Bronchial epithelial cell (primary cell): ENCODE measurements around the gene HRH2. TPM values are rescaled to one million over a fixed set of nuclear protein-coding genes. Genes with fewer than 3 reads are reported as not detected.

ENCODE experiments used
- DNase-seq: peaks from one replicate; pipeline ENCODE4 v3.0.0-alpha.2; 2010; ENCODE audit warnings: low read depth
- FAIRE-seq: peaks from 2 replicates; lab custom pipeline; 2011; peaks lifted over from hg19 to GRCh38; lab: Jason Lieb, UNC
- H3K27me3 ChIP-seq: 2 replicates; pipeline ENCODE4 v1.5.1; 2011; ENCODE audit warnings: low read length; ENCODE audit not compliant: control insufficient read depth, insufficient read depth
- H3K36me3 ChIP-seq: 2 replicates; pipeline ENCODE4 v1.5.1; 2011; ENCODE audit warnings: low read length; ENCODE audit not compliant: control insufficient read depth, insufficient read depth
- H3K4me3 ChIP-seq: 2 replicates; pipeline ENCODE4 v1.5.1; 2011; ENCODE audit warnings: mild to moderate bottlenecking, low read depth, low read length, control low read depth
- CTCF ChIP-seq: IDR thresholded peaks from 2 replicates; pipeline ENCODE4 v1.5.1; 2011; ENCODE audit warnings: mild to moderate bottlenecking, moderate library complexity, low read length, control low read depth, inconsistent platforms; ENCODE audit not compliant: insufficient read depth, severe bottlenecking
- total RNA-seq: library from RNA; depleted of rRNA; stranded (reverse); fragments of >200 nt; gene quantifications from 2 replicates; pipeline ENCODE4 v1.2.1, GENCODE V29; 2014

Gene HRH2
- total RNA-seq, 1 donor from 2014 or later = not detected

GRCh38 chr5:175740014-175740413, 82.1 kb downstream of the HRH2 start:
- no peaks in the 10 kb centered on the region for H3K27me3 ChIP-seq
- DNase-seq (no peak), FAIRE-seq (no peak)
- no peak overlapping the region for H3K4me3 ChIP-seq
- H3K36me3 ChIP-seq = no peaks in the 10 kb centered on the region
- TF ChIP-seq CTCF = no peak

- Histone ChIP-seq H3K36me3 (no peaks in the 10 kb centered on the region), H3K27me3 (no peaks in the 10 kb centered on the region), H3K4me3 (no peak overlapping the region)
- DNase-seq (no peak), FAIRE-seq (no peak)
- TF ChIP-seq CTCF = no peak
These were observed 83.7 kb downstream of the HRH2 start for GRCh38 chr5:175741556-175741955.

- no peak for FAIRE-seq
- H3K4me3 ChIP-seq = no peak overlapping the region
- H3K36me3 ChIP-seq = no peaks in the 10 kb centered on the region
- H3K27me3 ChIP-seq = no peaks in the 10 kb centered on the region
- no peak for TF ChIP-seq CTCF
- no peak for DNase-seq
These were observed 84.6 kb downstream of the HRH2 start for GRCh38 chr5:175742290-175742994.

- no peak overlapping the region for H3K4me3 ChIP-seq
- H3K36me3 ChIP-seq = no peaks in the 10 kb centered on the region
- DNase-seq (no peak), FAIRE-seq (no peak)
- no peaks in the 10 kb centered on the region for H3K27me3 ChIP-seq
- no peak for TF ChIP-seq CTCF
These were observed 85.9 kb downstream of the HRH2 start for GRCh38 chr5:175743676-175744210.

- no peak for FAIRE-seq
- Histone ChIP-seq H3K36me3 (no peaks in the 10 kb centered on the region), H3K27me3 (no peaks in the 10 kb centered on the region), H3K4me3 (no peak overlapping the region)
- no peak for TF ChIP-seq CTCF
- no peak for DNase-seq
These were observed 87.3 kb downstream of the HRH2 start for GRCh38 chr5:175745210-175745609.
